ENCODE measurements around the gene MED12.
A peak's percentile ranks its signal among the peaks of the same experiment; 100 is the strongest.
"Not testable (repeated sequence)": the region's sequence is repeated elsewhere in the genome, so short reads cannot be mapped to it uniquely, and the experiment has no call there.

The MED12 gene

DNA sequence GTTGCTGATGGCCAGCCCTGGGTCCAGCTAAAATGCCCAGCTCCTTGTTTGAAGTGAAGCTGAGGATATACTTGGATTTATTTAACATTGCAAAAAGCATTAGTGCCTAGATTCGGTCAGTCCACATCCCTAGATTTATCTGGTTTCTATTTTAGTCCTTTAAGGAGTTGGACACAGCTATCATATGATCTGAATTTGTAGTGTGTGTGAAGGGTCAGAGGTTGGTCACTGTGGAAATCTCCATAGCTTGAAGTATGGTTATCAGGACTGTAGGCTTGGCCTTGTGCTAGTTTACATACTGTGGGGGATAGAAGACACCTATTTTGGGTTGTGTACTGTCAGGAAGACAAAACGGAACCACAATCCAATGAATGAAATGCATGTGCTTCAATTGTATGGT, 55.0 kb downstream of the MED12 start:
- no peak overlapping the region for H3K27ac ChIP-seq (ENCODE audit: low read depth, low read length)
- H3K9ac ChIP-seq (ENCODE audit: low read length) = no peak overlapping the region
- no peaks in the 10 kb centered on the region for H3K27me3 ChIP-seq (ENCODE audit: control insufficient read depth, insufficient read depth, low read length)
- H3K4me1 ChIP-seq (ENCODE audit: control insufficient read depth, insufficient read depth, low read length) = no peaks in the 10 kb centered on the region
- no peak overlapping the region for H3K4me3 ChIP-seq (ENCODE audit: low read length)
- H3K36me3 ChIP-seq (ENCODE audit: control insufficient read depth, insufficient read depth, low read length) = no peaks in the 10 kb centered on the region

DNA sequence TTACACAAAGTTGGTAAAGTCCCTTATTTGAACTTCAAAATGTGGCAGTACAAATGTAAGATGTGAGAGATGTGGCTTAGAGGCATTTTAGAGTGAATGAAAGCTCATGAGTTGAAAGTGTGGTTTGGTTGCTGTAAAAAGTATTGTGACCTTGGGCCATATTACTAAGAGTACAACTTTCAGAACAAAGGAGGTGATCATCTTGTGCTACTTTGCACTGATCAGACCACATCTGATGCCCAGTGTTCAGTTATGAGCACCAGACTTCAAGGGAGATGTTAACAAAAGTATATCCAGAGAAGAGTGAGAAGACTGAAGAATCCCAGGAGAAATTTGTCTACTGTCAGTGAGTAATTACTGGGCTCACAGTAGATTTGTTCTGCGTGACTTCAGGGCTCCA, 56.4 kb downstream of the MED12 start:
- no peak overlapping the region for H3K4me3 ChIP-seq (ENCODE audit: low read length)
- H3K27ac ChIP-seq (ENCODE audit: low read depth, low read length) = no peak overlapping the region
- no peak overlapping the region for H3K9ac ChIP-seq (ENCODE audit: low read length)
- no peaks in the 10 kb centered on the region for H3K27me3 ChIP-seq (ENCODE audit: control insufficient read depth, insufficient read depth, low read length)
- no peaks in the 10 kb centered on the region for H3K4me1 ChIP-seq (ENCODE audit: control insufficient read depth, insufficient read depth, low read length)
- H3K36me3 ChIP-seq (ENCODE audit: control insufficient read depth, insufficient read depth, low read length) = no peaks in the 10 kb centered on the region

DNA sequence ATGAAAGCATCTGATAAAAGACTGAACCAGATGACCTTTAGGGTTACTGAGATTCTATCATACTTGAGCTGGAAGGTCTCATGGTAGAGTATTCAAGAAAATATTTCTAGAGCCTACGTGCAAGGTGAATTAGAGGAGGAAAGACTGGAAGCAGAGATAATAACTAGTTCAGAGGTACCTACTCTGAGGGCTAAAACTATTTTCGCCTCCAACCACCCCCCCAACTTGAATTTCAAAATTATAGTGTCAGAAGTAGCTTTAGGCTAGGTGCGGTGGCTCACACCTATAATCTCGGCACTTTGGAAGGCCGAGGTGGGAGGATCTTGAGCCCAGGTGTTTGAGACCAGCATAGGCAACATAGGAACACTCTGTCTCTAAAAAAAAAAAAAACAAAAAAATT, 57.1 kb downstream of the MED12 start:
- Histone ChIP-seq H3K27me3 (ENCODE audit: control insufficient read depth, insufficient read depth, low read length) (no peaks in the 10 kb centered on the region), H3K36me3 (ENCODE audit: control insufficient read depth, insufficient read depth, low read length) (no peaks in the 10 kb centered on the region), H3K27ac (ENCODE audit: low read depth, low read length) (no peak overlapping the region), H3K9ac (ENCODE audit: low read length) (no peak overlapping the region), H3K4me1 (ENCODE audit: control insufficient read depth, insufficient read depth, low read length) (no peaks in the 10 kb centered on the region), H3K4me3 (ENCODE audit: low read length) (no peak overlapping the region)

DNA sequence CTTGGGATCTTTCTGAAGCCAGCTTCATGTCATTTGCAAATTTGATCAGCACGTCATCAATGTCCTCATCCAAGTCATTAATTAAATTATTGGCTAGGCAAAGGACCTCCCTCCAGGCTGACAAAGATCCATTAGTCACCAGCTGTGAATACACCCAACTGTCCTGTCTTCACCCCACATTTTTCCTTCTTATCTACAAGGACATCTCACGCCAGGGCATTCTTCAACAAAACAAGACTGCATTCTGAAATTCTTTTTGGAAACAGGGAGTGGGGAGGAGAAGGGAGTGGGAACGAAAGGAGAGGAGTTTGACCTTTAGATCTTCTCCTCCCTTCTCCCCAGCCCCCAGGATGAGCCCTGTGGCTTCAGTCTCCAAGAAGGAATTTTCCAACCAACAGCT, 58.9 kb downstream of the MED12 start:
- no peaks in the 10 kb centered on the region for H3K36me3 ChIP-seq (ENCODE audit: control insufficient read depth, insufficient read depth, low read length)
- H3K27ac ChIP-seq (ENCODE audit: low read depth, low read length) = no peak overlapping the region
- no peaks in the 10 kb centered on the region for H3K4me1 ChIP-seq (ENCODE audit: control insufficient read depth, insufficient read depth, low read length)
- H3K4me3 ChIP-seq (ENCODE audit: low read length) = no peak overlapping the region
- no peaks in the 10 kb centered on the region for H3K27me3 ChIP-seq (ENCODE audit: control insufficient read depth, insufficient read depth, low read length)
- no peak overlapping the region for H3K9ac ChIP-seq (ENCODE audit: low read length)

DNA sequence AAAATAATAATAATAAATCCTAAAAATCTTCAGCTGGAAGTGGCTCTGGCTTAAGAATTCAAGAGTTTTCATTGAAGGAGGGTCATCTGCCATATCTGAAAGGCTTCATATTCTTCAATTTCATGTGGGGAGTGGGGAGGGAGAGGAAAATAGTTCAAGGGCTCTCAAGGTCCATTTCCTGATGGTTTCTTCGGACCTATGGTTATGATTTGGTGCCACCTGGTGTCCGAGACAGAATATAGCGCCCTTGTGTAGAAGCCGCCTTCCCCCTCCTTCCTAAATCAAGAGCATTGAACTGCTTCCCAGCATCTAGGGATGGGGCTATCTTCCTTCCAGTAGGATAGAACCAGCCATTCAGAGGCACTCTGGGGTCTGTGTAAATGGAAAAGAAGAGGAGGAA, 60.5 kb downstream of the MED12 start:
- H3K27ac ChIP-seq (ENCODE audit: low read depth, low read length) = no peak overlapping the region

DNA sequence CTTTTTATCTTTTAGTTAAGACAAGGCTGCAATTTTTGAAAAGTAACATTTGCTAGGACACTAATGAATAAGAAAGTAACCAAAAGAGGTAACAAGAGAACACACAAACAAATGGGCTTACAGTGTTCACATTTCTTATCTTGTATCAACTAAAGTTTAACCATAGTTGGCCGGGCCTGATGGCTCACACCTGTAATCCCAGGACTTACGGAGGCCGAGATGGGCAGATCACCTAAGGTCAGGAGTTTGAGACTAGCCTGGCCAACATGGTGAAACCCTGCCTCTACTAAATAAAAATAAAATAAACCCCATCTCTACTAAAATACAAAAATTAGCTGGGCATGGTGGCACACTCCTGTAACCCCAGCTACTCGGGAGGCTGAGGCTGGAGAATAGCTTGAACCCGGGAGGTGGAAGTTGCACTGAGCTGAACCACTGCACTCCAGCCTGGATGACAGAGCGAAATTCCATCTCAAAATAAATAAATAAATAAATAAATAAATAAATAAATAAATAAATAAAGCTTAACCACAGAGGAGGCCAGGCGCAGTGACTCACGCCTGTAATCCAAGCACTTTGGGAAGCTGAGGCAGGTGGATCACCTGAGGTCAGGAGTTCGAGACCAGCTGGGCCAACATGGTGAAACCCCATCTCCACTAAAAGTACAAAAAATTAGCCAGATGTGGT, 62.3 kb downstream of the MED12 start:
- H3K4me3 ChIP-seq (ENCODE audit: low read length); H3K27ac ChIP-seq (ENCODE audit: low read depth, low read length); H3K36me3 ChIP-seq (ENCODE audit: control insufficient read depth, insufficient read depth, low read length); H3K9ac ChIP-seq (ENCODE audit: low read length); H3K27me3 ChIP-seq (ENCODE audit: control insufficient read depth, insufficient read depth, low read length); H3K4me1 ChIP-seq (ENCODE audit: control insufficient read depth, insufficient read depth, low read length): not testable (repeated sequence)

More for the DNA sequence above, 60.5 kb downstream of the MED12 start:
- no peak overlapping the region for H3K9ac ChIP-seq (ENCODE audit: low read length)
- no peaks in the 10 kb centered on the region for H3K4me1 ChIP-seq (ENCODE audit: control insufficient read depth, insufficient read depth, low read length)
- H3K4me3 ChIP-seq (ENCODE audit: low read length) = no peak overlapping the region
- no peaks in the 10 kb centered on the region for H3K36me3 ChIP-seq (ENCODE audit: control insufficient read depth, insufficient read depth, low read length)
- H3K27me3 ChIP-seq (ENCODE audit: control insufficient read depth, insufficient read depth, low read length) = no peaks in the 10 kb centered on the region

DNA sequence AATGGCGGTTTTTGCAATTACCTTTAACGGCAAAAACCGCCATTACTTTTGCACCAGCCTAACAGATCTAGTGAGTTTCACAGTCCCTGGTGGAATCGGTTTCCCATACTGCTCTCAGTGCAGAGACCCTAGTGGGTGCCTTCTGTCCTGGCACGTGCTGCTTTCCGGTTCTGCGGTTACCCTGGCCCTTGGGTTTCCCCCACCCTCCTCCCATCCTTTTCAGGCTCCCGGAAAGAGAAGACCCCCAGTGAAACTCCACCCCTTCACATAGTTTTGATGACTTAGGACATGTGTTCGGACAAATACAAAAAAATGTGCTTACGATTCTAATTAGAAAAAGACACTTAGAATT, 63.1 kb downstream of the MED12 start:
- Histone ChIP-seq H3K27ac (ENCODE audit: low read depth, low read length) (peak overlapping the region; percentile 86), H3K4me3 (ENCODE audit: low read length) (peak overlapping the region; percentile 62), H3K9ac (ENCODE audit: low read length) (no peak overlapping the region), H3K27me3 (ENCODE audit: control insufficient read depth, insufficient read depth, low read length) (no peaks in the 10 kb centered on the region), H3K36me3 (ENCODE audit: control insufficient read depth, insufficient read depth, low read length) (no peaks in the 10 kb centered on the region), H3K4me1 (ENCODE audit: control insufficient read depth, insufficient read depth, low read length) (no peaks in the 10 kb centered on the region)

DNA sequence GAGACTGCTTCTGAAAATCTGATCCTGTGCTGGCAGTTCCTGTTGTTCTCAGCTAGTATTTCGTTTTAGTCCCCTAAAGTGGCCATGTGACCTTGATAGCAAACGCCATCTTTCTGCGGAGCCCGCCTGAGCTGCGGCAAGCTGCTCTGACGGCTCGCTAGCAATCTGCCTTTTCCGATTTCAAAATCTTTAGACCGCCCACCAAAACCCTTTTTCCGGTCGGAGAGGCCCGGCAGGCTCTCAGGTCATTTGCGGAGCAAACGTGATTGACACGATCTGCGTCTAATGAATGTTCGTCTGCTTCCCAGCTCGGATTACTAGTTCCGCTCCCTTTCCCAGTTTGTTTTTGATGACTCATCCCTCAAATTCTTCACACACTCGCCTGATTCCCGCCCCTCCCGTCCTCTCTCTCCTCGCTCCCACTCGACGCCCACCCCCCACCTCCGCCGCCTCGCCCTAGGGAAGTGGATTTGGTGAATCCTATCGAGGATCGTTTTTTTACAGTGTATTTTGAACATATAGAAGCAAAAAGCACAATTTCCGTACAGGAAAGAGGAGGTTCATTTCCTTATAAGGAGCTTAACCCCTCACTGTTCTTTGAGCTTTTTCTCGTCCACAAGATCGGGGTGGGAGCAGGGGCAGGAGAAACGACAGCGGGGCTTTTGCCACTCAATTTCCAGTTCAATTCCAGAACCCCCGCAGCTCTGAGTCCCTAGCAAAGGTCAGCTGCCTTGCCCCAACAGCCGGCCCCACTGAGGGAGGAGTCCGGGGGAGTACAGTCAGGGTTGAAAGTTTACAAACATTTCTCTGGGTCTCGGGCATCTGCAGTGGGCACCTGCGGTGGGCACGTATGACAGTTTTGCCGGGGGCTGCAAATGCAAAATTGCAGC, 63.8 kb downstream of the MED12 start:
- no peaks in the 10 kb centered on the region for H3K4me1 ChIP-seq (ENCODE audit: control insufficient read depth, insufficient read depth, low read length)
- no peaks in the 10 kb centered on the region for H3K36me3 ChIP-seq (ENCODE audit: control insufficient read depth, insufficient read depth, low read length)
- peak overlapping the region; percentile 62 for H3K4me3 ChIP-seq (ENCODE audit: low read length)
- H3K27me3 ChIP-seq (ENCODE audit: control insufficient read depth, insufficient read depth, low read length) = no peaks in the 10 kb centered on the region
- H3K9ac ChIP-seq (ENCODE audit: low read length) = no peak overlapping the region
- H3K27ac ChIP-seq (ENCODE audit: low read depth, low read length) = peak overlapping the region; percentile 89

DNA sequence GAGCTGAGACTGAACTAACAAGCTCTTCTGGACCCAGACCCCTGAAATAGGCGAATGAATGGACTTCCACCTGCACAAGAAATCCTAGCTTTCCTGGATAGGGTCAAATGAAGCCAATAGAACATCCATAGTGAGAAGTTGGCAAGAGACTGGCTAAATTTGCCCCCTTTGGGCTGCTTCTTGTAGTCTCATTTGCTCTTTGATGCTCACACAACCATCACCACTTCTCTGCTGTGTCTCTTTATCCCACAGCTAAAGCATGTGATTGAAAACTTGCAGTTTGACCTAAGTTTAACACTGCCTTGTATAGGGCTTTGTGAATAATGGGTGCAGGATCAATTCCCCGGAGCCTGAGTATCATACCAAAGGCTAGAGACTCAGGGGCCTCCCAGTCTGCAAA, 64.5 kb downstream of the MED12 start:
- no peak overlapping the region for H3K9ac ChIP-seq (ENCODE audit: low read length)
- H3K4me3 ChIP-seq (ENCODE audit: low read length) = peak overlapping the region; percentile 53
- H3K27ac ChIP-seq (ENCODE audit: low read depth, low read length) = peak overlapping the region; percentile 89
- H3K4me1 ChIP-seq (ENCODE audit: control insufficient read depth, insufficient read depth, low read length) = no peaks in the 10 kb centered on the region
- no peaks in the 10 kb centered on the region for H3K27me3 ChIP-seq (ENCODE audit: control insufficient read depth, insufficient read depth, low read length)
- no peaks in the 10 kb centered on the region for H3K36me3 ChIP-seq (ENCODE audit: control insufficient read depth, insufficient read depth, low read length)

DNA sequence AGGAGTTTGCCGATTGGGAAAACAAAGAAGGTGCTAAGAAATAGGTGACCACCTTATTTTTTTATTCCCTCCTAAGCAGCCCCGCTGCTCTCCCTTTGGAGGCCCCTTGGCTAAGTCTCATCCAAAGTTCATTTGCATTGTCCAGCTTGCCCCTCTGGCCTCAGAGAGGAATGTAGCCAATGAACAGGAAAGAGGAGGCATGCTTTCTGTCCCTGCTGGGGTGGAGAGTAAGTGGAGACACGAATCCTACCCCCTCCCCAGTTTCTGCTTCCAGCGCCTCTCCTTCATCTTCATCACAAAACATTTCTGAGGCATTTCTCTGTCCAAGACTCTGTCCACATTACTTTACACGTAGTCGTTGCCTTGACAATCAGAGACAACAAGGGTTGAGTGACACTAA, 64.9 kb downstream of the MED12 start:
- Histone ChIP-seq H3K27ac (ENCODE audit: low read depth, low read length) (no peak overlapping the region), H3K27me3 (ENCODE audit: control insufficient read depth, insufficient read depth, low read length) (no peaks in the 10 kb centered on the region), H3K4me1 (ENCODE audit: control insufficient read depth, insufficient read depth, low read length) (no peaks in the 10 kb centered on the region), H3K9ac (ENCODE audit: low read length) (no peak overlapping the region), H3K36me3 (ENCODE audit: control insufficient read depth, insufficient read depth, low read length) (no peaks in the 10 kb centered on the region), H3K4me3 (ENCODE audit: low read length) (no peak overlapping the region)

DNA sequence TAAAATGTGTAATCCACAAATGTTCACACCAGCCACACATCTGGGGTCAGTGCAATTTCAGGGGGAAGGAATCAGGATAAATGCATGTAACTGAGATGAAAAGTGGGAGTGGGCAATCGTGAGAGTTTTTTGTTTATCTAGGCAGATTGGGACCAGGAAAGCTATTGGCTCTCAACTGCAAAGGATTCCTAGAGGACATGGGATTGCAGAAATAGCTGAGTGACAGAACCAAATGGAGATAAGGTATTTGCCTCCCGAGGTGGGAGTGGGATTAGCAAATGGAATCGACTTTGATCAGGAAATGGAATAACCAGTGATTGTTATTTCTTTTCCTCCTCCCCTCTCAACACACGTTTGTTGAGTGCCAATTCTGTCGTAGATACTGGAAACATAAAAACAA, 65.7 kb downstream of the MED12 start:
- no peaks in the 10 kb centered on the region for H3K36me3 ChIP-seq (ENCODE audit: control insufficient read depth, insufficient read depth, low read length)
- no peak overlapping the region for H3K4me3 ChIP-seq (ENCODE audit: low read length)
- H3K4me1 ChIP-seq (ENCODE audit: control insufficient read depth, insufficient read depth, low read length) = no peaks in the 10 kb centered on the region
- no peaks in the 10 kb centered on the region for H3K27me3 ChIP-seq (ENCODE audit: control insufficient read depth, insufficient read depth, low read length)
- H3K27ac ChIP-seq (ENCODE audit: low read depth, low read length) = no peak overlapping the region
- H3K9ac ChIP-seq (ENCODE audit: low read length) = no peak overlapping the region

DNA sequence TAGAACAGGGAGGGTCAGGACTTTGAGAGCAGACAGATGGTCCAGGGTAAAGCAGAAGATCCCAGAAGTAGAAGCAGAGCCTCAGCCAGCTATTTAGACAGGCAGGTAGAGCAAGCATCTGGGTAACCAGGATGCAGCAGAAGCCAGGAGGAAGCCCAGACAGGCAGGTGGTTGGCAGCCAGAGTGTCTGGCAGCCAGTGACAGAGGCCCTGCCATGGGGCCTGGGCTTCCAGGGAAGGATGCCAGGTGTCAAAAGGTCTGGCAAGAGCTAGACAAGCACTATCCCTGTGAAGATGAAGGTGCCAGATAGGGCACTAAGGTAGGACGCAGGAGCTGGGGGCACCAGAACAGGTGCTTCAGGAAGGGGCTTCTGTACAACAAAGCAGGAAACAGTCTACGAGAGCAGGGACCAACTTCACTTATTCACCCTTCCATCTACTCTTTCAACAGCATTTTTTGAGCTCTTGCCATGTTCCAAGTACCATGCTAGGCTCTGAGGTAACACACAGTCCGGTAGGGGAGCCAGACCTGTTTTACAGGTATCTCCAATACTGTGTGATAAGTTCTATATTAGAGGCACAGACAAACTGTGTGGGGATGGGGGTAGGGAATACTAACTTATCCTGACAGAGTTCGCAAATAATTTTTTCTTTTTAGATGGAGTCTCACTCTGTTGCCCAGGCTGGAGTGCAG, 66.6 kb downstream of the MED12 start:
- Histone ChIP-seq H3K9ac (ENCODE audit: low read length) (no peak overlapping the region), H3K27me3 (ENCODE audit: control insufficient read depth, insufficient read depth, low read length) (no peaks in the 10 kb centered on the region), H3K27ac (ENCODE audit: low read depth, low read length) (no peak overlapping the region), H3K4me3 (ENCODE audit: low read length) (no peak overlapping the region), H3K36me3 (ENCODE audit: control insufficient read depth, insufficient read depth, low read length) (no peaks in the 10 kb centered on the region), H3K4me1 (ENCODE audit: control insufficient read depth, insufficient read depth, low read length) (no peaks in the 10 kb centered on the region)

All from rectal smooth muscle tissue (tissue), 1 donor.